Spleen (tissue), 7 donors: ENCODE results near the gene PRKCSH.

Source experiments
- POLR2A ChIP-seq, 3 donors: fragments of 450-650 bp; IDR thresholded peaks; one replicate each; pipeline ENCODE4 v1.5.1; 2017; ENCODE audit warnings: antibody characterized with exemption in 3 of 3, mild to moderate bottlenecking in 1 of 3
- POLR2AphosphoS5 ChIP-seq, 3 donors: sonication (generic); formaldehyde crosslinking; IDR thresholded peaks; one replicate each; pipeline ENCODE4 v1.5.1; 2017; ENCODE audit warnings: antibody characterized with exemption in 3 of 3
- TF ChIP-seq, protein P1 (sequence below), 11 experiments: fragments of 200-600 bp in 7 of 11; fragments of 450-650 bp in 4 of 11; sonication (generic) in 4 of 11; IDR thresholded peaks in 8 of 11; conservative IDR thresholded peaks in 3 of 11; 1 replicate in 7 of 11; 2 replicates in 4 of 11; pipeline versions ENCODE4 v1.4.0 to v1.8.0; 2016 to 2021; ENCODE audit warnings: antibody characterized with exemption in 11 of 11, inconsistent platforms in 4 of 11, mild to moderate bottlenecking in 1 of 11
- donor health status: DM: no; HTN: no; CAD: no; lungs with moderate emphysema.
- donor health status: DM: no; HTN: no; CAD: no.
- donor health status: DM: no; HTN: no; CAD: no.

DNA sequence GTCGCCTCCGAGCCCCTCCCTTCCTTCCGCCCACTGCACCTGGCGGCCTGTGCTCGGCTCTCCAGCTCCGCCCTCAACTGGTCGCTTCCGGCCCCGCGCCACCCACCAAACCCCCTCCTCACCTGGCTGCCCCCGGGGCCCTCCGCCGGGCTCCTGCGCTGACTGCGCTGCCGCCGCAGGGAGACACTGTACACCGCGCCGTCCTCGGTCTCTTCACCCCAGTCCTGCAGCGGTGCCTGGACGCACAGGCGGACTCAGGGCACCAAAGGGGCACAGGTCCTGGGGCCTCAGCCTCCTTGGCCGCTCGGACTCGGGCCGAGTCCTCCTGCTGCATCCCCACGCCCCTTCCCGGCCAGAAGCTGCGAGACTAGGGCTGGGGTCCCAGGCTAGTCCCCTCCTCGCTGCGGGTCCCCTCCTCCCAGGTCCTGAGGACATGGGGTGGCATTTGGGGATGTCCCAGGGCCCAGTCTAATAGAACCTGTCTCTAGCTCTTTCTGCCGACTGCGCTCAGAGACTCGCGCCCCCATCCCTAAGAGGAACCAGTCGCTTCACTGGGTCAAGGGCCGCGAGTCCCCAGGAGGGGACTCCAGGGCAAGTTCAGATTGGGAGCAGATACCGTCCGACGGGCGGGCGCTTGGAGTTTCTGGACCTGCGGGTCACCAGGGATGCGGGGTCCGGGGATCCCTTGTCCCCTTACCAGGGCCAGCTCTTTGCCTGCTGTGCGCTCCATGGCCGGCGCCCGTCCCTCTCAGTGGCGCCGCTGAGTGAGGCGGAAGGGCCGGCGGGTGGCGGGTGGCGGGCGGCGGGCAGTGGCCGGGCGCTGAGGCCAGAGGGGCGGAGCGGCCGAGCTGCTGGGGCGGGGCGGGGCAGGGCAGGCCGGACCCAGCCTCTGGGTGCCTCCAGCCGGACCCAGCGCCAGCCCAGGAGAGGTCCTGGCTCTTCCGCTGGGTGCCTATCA lies 16.6 kb upstream of the PRKCSH start, which contains the start of gene RGL3:
- TF ChIP-seq, protein P1, sequence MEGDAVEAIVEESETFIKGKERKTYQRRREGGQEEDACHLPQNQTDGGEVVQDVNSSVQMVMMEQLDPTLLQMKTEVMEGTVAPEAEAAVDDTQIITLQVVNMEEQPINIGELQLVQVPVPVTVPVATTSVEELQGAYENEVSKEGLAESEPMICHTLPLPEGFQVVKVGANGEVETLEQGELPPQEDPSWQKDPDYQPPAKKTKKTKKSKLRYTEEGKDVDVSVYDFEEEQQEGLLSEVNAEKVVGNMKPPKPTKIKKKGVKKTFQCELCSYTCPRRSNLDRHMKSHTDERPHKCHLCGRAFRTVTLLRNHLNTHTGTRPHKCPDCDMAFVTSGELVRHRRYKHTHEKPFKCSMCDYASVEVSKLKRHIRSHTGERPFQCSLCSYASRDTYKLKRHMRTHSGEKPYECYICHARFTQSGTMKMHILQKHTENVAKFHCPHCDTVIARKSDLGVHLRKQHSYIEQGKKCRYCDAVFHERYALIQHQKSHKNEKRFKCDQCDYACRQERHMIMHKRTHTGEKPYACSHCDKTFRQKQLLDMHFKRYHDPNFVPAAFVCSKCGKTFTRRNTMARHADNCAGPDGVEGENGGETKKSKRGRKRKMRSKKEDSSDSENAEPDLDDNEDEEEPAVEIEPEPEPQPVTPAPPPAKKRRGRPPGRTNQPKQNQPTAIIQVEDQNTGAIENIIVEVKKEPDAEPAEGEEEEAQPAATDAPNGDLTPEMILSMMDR (IDR thresholded peaks at IDR 0.05 in 8 of 11, conservative IDR thresholded peaks at IDR 0.05 in 3 of 11): no peak
- TF ChIP-seq POLR2A (IDR thresholded peaks at IDR 0.05) (peak in 1 of 3 donors; percentile 29), POLR2AphosphoS5 (IDR thresholded peaks at IDR 0.05) (peak; percentile 37 to 78 (median 53))
